Stimulated activated CD4-positive, alpha-beta T cell treated with anti-CD3 and anti-CD28 coated beads, Interleukin-4, amount 100 ng/mL, for 4 hours (primary cell): Measurements from ENCODE around the gene SERTAD2.
A peak's percentile ranks its signal among the peaks of the same experiment; 100 is the strongest.

Source experiments
- DNase-seq, 2 experiments: peaks; one replicate each; pipeline ENCODE4 v3.0.0-alpha.2; 2020

Gene SERTAD2

DNA sequence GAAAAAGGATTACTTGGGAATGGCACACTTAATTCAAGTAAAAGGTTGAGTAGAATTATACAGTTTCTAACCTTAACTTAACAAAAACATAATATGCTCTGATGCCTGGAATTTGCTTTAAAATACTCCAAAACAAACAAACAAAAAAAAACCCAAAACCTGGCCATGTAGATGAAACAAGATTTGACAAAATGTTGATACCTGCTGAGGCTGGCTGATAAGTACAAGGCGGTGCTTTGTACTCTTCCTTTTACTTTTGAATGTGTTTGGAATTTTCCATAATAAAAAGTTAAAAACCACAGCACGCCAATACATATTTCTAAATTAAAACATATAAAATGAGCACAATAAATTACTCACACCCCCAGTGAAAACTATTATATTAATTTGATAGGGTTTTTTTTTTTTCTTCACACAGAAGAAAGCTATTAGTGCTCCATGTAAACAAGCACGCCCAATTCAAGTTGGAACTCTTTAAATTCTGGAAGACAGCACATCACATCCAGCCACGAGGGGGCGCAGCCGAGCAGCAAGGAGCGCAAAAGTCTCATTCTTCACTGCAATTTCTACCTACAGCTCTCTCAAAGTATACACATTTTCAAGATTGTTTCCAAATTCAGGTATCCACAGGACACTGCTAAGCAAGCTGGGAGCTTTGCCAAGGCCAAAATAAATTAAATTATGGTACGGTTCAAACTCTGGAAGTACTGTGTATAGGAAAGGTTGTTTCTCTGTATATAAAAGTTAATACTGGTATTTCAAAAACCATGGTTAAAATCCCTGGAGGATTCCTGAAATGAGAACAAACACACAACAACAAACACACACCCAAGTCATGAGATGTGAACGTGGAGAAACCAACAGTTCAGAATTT, 7.5 kb downstream of the SERTAD2 start:
- peak; percentile 78 to 91 for DNase-seq

DNA sequence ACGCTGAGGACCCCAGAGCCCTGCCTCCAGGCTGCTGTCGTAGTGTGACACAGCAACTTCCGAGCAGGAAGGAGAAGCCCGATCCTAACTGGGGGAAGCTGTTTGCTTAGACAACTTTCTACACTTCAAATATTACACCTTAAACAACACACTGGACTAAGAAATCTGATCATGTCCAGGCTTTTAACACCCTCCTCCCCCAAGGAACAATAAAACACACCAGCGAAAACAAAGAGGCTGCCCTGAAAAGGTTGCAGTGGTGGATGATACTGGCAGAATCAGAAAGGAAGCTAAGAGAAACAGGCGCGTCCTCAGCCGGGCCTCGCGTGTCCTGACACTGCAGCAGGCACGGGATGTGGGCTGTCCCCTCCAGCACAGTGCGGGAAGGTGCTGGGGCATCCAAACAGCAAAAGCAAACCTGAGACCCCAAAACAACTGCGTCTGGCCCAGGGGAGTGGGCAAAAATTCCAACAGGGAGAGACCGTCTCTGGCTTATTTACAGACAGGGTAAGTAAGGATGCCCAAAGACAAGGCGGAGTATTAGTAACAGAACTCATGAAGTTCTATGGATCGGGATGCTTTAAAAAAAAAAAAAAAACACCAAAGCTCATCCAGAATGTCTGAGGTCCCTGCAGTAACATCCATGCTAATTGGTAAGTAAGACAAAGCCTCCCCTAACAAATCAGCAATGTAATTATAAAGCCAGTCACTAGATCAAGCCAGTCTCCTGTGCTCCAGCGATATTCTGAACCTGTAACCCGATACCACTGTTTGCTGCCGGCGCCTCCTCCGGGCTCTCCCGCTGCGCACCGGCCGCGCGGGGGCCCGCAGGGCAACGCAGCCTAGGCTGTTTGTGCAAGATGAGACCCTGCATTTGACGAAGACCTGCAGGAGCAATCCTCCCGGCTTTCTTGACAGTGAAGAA, 9.0 kb downstream of the SERTAD2 start:
- DNase-seq = peak; percentile 41 to 48

DNA sequence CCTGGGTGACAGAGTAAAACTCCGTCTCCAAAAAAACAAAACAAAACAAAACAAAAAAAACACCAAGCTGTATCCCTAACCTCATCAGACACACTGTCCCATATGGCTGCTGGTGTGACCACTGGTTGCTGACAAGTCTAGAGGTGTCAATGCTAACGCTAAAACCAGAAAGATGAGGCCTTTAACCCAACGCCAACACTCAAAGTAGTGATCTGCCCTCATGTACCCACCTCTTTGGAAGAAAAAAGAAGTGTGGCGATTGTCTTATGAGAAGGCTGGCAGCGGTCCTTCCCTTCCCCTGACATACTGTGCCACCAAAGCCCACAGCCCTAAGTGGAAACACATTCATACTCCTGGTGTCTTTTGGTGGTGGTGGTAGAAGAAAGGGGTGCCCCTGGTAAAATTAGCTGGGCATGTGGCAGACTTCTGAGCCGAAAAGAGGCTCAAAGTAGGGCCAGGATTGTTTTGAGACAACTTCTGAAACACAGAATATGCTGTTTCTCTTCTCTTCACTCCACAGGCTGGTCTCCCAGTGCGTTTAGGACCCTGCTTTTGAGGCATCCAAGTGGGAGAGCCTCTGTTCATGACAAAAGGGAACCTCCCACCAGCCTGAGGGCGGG, 9.8 kb downstream of the SERTAD2 start:
- DNase-seq = no peak

DNA sequence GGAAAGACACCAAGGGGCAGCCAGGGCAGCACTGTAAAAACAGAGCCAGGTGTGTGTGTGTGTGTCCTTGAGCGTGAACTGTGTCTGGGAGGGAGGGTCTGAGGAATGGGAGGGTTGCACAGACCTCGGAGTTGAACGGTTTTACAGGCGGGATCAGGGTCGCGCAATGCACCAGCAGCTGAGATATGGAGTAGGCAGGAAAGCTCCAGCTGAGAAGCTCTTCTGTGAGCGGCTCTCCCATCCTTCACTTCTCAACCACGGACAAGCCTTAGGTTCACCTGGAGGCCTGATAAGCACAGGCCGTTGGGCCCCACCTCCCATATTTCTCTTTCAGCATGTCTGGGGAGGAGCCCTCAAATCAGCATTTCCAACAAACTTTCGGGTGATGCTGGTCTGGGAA, 12.1 kb downstream of the SERTAD2 start:
- DNase-seq = no peak

- no peak for DNase-seq
These were observed 13.3 kb downstream of the SERTAD2 start for GRCh38 chr2:64640153-64641044.

DNA sequence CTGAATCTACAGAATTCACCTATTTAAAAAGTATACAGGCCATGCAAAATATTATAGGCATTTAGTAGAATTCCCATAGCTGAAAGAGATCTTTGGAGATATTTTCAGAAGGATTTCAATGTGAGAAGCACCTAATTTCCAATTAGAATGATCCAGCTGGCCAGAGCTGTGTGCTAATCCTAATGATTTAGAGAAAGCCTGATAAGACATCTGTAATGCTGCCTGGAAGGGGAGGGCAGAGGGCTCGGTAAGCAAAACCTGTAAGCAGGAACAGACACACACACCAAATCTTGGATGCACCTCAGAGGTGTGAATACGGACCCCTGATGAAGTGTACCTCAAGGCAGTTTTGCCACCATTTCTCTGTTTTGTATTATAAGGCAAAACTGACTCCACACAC, 14.0 kb downstream of the SERTAD2 start:
- no peak for DNase-seq

GRCh38 chr2:64638502-64639120, 15.1 kb downstream of the SERTAD2 start:
- no peak for DNase-seq

DNA sequence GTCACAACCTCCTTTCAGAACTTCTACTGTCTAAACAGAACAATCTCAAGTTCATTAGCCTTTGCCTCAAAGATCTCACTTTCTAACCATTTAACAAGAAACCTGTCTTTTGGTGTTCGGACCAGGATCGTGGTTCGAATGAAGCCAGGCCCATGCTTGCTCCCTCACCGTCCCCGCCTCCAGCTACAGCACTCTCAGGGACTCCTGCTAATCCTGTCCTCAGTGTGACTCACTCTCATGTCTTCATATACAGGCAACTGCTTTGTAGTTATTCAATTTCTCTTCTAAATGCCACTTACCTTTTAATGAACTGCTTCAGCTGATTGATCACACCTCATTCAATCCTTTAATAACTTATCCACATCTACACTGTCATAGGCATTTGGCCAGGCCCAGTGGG, 15.8 kb downstream of the SERTAD2 start:
- peak in 1 of 2 experiments; percentile 12 for DNase-seq

GRCh38 chr2:64637000-64637635, 16.6 kb downstream of the SERTAD2 start:
- DNase-seq = no peak

DNA sequence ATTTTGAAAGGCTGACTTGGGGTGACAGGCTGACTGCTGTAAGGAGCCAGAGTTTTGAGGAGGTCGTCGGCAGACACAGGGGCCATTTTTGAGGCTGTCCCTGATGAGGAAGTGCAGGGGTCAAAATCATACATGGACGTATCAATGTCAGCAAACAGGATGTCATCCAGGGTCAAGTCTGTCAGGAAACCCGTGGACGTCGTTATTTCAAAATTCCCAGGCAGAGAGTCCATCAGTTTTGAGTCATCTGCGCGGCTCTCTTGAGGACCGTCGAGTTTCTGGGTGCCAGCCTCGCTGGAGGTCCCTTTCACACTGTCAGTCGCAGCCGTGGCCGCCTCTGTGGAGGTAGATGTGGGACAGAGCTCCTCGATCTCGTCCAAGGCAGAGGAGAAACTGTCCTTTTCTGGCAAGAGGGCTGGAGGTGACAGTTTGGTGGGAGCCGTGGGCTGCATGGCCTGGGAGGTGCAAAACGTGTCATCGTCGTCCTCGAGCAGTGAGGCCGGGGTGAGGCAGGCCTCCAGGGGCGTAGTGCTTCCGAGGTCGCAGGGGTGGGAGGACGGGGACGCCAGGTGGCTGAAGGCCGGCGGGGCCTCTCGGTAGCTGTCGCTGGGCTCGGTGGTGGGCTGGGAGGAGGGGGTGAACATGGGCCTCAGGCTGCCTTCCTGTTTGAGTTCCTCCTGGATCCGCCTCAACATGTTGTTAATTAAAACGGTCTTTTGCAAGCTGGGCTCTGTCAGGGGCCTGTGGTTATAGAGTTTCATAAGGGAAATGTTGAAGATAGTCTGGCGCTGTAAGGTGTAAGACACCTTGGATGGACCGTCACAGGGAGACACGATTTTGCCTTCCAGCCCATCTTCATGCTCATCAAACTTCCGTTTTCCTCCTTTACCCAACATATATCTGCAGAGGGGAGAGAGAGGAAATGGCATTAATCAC, 17.5 kb downstream of the SERTAD2 start:
- no peak for DNase-seq

GRCh38 chr2:64634345-64635267, 19.1 kb downstream of the SERTAD2 start:
- no peak for DNase-seq

GRCh38 chr2:64632835-64633819, 20.6 kb downstream of the SERTAD2 start:
- no peak for DNase-seq

DNA sequence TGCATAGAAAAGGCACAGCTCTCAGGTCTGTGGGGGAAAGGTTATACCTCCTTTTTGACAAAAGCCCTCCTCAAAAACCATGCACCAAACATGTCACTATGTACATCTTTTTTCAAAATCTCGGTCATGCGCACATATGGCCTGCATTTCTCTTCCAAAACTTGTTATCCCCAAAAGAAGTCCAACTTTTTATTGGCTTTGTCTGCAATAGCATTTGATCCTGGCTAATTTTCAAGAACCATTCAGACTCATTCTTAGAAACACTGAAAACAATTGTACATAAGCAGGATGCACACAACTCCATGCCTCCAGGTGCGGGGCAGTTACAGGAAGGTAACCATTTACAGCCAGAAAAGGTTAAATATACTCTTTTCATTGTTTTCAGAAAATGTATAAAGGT, 21.9 kb downstream of the SERTAD2 start:
- DNase-seq = no peak

GRCh38 chr2:64630752-64631151, 23.0 kb downstream of the SERTAD2 start:
- no peak for DNase-seq

DNA sequence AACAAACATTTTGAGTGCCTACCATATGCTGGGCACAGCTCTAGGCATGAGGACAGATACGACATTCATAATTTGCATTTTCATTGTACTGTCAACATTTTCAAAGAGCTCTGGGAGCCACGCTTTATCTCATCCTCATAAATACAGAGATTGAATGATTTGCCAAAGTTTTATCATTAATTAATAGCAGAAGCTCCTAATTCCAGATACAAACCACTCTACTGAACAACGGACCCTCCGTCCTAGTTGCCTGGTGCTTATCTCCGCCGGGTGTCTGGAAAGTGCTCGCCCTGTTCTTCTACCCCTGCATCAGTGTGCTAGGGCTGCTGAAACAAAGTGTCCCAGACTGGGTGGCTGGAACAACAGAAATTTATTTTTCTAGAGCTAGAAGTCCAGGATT, 23.8 kb downstream of the SERTAD2 start:
- DNase-seq = no peak

GRCh38 chr2:64629329-64629781, 24.4 kb downstream of the SERTAD2 start:
- DNase-seq = no peak
